Measurements from ENCODE around the gene IQSEC1.
A peak's percentile ranks its signal among the peaks of the same experiment; 100 is the strongest.

Gene IQSEC1

DNA sequence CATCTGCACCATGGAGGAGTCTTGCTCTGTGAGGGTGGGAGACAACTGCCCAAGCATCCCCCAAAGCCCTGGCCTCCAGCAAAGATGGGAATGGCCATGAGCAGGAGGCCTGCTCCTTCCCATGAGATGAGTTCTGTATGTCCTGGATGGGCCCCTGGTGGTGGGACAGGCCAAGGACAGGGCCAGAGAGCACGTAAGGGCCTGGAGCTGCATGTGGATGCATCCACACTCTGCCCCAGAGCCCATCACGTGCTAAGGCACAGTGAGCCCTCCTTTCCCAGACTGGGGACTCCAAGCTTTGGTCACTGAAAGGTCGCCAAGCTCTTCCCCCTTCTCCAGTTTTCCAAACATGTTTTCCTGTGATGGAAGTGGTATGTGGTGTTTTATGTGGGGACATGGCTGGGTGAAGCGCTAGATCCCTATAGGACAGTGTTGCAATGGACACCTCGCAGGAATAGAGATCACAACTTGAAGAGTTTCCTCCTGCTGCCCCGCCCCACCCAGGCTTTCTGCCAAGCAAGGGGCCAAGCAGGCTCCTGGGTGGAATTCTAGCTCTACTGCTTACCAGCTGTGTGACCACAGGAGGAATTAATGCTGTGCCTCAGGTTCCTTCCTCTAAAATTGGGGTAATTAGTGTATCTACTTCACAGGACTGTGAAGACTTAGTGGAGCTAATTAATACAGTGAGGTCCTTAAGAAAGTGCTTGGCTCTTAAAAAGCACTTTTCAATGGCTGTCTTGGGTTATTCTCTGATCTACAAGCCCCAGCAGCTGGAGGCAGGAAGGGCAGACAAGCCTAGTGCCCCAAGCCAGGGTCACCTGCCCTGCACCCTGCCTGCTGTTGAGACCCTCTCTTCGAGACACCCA, 125.5 kb downstream of the IQSEC1 start:
- peak; percentile 40 for DNase-seq

GRCh38 chr3:12946649-12947316, 126.4 kb downstream of the IQSEC1 start:
- no peak for DNase-seq

DNA sequence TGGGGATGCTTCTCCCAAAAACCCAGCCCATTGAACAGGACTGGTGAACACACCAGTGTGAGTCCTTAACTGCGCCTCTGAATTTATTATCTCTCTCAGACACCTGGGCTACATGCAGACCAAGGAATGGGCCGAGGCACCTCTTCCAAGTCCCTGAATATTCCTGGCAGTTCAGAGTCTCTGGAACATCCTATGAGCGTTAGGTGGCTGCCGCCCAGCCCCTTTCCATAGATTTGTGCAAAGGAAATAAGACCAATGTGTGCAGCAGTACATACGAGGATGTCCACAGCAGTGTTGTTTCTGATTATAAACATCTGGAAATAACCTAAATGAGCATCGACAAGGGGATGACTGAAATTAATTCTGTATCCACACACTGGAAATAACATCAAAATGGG, 127.0 kb downstream of the IQSEC1 start:
- DNase-seq = no peak

GRCh38 chr3:12944849-12945248, 128.4 kb downstream of the IQSEC1 start:
- no peak for DNase-seq

GRCh38 chr3:12944413-12944812, 128.8 kb downstream of the IQSEC1 start:
- no peak for DNase-seq

DNA sequence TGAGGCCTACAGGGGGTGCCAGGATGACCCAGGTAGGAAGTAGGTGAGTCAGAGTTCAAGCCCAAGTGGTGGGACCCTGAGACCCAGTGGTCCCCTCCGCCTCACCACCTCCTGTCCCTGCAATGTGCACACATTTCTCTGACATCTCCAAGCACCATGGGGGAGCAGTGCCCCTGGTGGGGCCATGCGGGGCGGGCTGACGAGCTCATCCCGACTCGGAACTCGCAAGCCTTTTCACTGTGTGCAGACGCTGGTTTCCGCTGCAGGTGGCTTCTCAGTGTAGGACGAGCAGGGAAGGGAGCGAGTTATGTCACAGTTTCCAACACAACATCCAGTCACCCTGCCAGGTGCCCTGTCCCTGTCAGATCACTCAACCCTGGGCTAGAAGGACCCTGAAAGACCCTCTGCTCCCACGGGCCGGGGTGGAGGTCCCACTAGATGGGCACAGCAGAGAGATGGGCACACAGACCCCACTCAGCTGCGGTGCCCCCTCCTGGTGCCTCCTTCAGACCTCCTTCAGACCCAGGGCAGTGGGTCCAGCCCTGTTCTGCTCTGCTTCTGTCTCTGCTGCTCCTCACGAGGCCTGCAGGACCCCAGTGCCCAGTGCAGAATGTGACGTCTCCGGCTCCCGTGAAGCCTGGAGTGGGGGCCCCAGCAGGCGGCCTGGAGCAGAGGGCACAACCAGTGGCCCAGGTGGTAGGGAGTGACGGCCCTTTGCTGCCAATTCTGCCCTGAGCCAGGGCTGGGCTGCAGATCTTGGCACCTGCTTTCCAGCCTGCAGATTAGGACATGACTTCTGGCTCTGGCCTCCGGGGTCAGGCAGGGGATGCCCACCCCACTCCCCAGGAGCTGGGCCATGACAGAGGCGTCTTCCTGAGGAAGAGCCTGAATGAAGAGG, 129.9 kb downstream of the IQSEC1 start:
- DNase-seq = no peak

DNA sequence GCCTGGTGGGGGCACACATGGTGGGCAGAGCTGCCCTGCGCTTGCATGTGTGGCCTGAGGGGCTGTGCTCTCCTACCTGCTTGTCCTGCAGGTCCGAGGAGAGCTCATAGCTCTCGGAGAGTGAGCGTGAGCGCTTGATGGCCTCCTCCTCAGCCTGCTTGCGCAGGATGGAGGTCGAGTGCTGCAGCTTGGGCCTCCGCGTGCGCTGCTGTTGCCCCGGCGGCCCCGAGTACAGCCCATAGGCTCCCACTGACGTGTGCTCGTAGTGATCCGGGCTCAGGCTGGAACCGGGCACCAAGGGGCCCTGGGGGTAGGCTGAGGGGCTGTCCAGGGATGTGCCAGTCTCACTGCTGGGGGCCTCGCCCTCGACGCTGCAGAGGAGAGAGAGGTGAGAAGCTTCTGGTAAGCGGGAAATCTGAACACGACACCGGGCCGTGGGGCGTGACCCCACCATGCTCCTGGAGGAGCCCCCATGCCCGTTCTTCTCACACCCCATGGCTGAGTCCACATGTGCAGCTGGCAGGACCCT, 131.7 kb downstream of the IQSEC1 start:
- no peak for DNase-seq

DNA sequence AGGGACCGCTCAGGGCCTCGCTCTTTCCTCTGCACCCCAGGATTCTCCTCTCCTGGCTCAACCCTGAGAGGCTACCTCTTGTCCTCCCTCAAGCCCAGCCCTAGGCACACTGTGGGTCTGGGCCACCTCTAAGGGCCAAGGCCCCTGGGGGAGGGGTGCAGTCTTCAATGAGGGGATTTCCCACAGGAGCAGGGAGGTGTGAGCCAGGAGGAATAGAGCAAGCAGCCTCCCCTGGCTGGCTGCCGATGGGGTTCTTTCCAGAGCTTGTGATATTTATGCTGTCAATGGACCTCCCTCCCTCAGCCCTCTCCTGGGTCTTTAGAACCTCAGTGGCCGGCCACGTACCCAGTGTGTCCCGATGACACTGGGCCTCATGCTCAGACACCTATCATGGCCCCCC, 132.4 kb downstream of the IQSEC1 start:
- DNase-seq = no peak

DNA sequence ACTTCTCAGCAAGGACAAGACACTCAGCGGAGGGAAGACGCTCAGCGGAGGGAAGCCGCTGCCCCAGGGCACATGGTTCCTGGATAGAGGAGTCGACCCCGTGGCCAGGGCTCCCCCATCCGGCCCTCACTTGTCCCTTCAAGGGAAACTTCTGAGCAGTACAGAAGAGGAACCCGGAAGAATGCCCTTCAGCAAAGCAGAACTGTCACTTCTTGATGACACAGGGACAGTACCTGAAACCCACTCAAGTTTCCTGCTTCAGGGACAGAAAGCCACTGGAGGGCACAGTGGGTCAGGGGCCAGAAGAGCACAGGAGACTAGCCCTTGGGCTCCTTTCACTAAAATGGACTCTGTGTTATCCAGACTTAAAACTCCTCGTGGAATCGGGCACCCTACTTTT, 134.1 kb downstream of the IQSEC1 start:
- no peak for DNase-seq

- no peak for DNase-seq
Measured at GRCh38 chr3:12938258-12938711, 134.9 kb downstream of the IQSEC1 start.

GRCh38 chr3:12935861-12936830, 137.1 kb downstream of the IQSEC1 start:
- no peak for DNase-seq

DNA sequence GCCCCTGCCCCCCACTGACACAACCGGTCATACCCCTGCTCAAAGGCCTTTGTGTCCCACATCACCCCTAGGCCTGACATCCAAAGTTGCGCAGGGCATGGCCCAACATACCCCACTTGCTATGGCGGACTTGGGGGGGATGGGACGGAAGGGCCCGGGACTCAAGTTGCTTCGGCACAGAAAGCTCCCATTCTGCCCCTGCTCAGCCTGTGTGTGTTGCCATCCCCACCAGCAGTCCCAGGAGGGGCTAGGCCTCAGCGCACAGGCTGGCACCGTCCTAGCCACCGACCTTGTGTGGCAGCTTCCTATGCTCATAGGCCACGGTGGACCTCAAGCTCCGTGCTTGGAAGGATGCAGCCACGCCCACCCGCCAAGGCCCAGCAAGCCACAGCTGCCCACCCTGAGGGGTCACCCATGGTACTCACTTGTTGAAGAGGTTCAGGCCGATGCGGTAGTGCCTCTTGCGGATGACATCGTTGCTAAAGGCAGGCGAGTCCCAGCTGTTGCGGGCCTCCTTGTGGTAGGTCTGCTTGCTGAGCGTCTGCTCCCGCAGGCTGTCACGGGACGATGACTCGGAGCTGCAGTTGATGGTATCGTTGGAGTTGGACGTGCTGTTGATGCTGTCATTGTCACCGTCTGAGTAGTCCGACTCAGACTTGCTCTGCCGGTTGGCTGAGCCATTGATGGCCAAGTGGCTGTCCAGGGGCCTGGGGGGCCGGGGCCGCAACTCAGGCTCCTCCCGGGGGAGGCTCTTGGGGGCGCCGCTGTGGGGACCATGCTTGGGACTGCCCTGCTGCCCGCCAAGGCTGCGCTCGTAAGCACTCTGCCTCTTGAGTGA, 138.0 kb downstream of the IQSEC1 start:
- no peak for DNase-seq

DNA sequence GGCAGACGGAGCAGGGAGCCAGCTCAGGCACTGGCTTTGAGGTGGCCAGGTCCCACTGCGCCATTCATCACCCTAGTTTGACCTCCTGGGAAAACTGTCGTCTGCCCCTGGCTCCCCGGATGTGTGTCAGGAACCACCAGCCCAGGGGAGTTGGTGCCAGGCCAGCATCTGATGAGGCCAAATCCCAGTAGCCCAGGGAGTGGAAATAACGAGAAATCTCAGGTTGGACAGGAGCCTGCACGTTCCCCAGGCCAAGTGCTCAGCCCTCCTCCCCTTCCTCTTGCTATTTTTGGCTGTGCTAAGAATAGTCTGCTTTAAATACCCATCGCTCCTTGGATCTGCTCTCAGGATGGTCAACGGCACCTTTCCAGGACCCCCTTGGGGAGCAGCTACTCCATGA, 138.8 kb downstream of the IQSEC1 start:
- DNase-seq = no peak

GRCh38 chr3:12933901-12934300, 139.3 kb downstream of the IQSEC1 start:
- DNase-seq = no peak

DNA sequence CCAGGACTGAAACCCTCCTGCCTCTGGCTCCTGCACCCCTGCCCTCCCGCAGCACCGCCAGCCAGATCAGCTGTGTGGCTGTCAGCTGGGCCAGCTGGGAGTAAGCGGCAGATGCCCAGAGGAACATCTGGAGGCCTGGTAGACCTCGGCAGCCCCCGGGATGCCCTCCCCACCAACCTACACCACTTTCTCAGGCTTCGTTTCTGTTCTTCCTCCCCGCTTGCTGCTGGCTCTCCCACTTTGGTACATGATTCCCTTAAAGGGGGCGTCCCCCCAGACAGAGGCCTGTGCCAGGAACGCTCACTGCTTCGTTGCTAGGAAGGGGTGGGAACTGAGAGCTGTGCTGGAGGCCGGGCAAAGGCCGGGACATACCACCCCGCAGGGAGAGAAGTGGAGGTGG, 140.5 kb downstream of the IQSEC1 start:
- DNase-seq = no peak

- no peak for DNase-seq
Measured at GRCh38 chr3:12932347-12932746, 140.9 kb downstream of the IQSEC1 start.

GRCh38 chr3:12931273-12931905, 141.8 kb downstream of the IQSEC1 start:
- no peak for DNase-seq

- DNase-seq = no peak
Measured at GRCh38 chr3:12929801-12930200, 143.4 kb downstream of the IQSEC1 start.

- DNase-seq = no peak
Measured at GRCh38 chr3:12926660-12927059, 146.6 kb downstream of the IQSEC1 start.

DNA sequence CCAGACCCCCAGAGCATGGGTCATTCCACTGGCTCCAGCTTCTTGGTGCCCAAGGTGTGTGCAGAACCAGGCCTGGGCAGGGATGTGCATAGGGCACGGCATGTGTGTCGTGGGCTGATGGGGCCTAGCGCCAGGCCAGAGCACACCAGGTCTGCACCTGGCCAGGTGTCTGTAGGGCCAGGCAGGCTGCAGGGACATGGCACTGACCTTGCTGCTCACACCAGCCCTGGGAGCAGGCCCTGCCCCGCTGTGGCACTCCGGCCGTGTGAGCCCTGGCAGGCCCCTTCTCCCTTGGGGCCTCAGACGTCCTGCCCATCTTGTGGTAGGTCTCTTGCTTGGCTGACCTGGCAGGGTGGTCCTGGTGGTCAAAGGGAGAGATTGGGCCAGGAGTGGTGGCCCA, 147.6 kb downstream of the IQSEC1 start:
- no peak for DNase-seq

Data from RPMI8226 (cell line).